IPS-11a (cell line): Measurements from ENCODE around the gene HAPLN2.
A peak's percentile ranks its signal among the peaks of the same experiment; 100 is the strongest.
"Not testable (repeated sequence)": the region's sequence is repeated elsewhere in the genome, so short reads cannot be mapped to it uniquely, and the experiment has no call there.

Source experiments
- H3K4me3 ChIP-seq: one replicate; pipeline ENCODE4 v1.5.1; 2013; ENCODE audit warnings: low read depth, low read length, control low read depth

The HAPLN2 gene

GRCh38 chr1:156618853-156619581 lies at the start of gene HAPLN2:
Gene HAPLN2 (plus strand): TSS chr1:156619415. CDS start chr1:156623491, 4,076 bp downstream.
- H3K4me3 ChIP-seq = no peak within 1 kb of the TSS

- H3K4me3 ChIP-seq = peak overlapping the region; percentile 90
These were observed 47.9 kb upstream of the HAPLN2 start for GRCh38 chr1:156571261-156571852.

GRCh38 chr1:156571919-156572662 lies 47.1 kb upstream of the HAPLN2 start, which contains the start of gene IQGAP3:
Gene IQGAP3 (minus strand): TSS chr1:156572565. CDS start chr1:156572529, 36 bp downstream.
- H3K4me3 ChIP-seq = peak within 1 kb of the TSS; percentile 90

GRCh38 chr1:156572663-156573018 lies 46.6 kb upstream of the HAPLN2 start:
- no peak overlapping the region for H3K4me3 ChIP-seq

GRCh38 chr1:156574039-156574633 lies 45.1 kb upstream of the HAPLN2 start:
- H3K4me3 ChIP-seq = no peak overlapping the region

- no peak overlapping the region for H3K4me3 ChIP-seq
These were observed 41.7 kb upstream of the HAPLN2 start for GRCh38 chr1:156577550-156577949.

- no peak overlapping the region for H3K4me3 ChIP-seq
These were observed 41.2 kb upstream of the HAPLN2 start for GRCh38 chr1:156578055-156578454.

- no peak within 1 kb of the TSS for H3K4me3 ChIP-seq
These were observed 39.7 kb upstream of the HAPLN2 start, which contains the start of gene TTC24 for GRCh38 chr1:156579472-156579871. Gene TTC24 (plus strand): TSS chr1:156579723. CDS start chr1:156581365, 1,642 bp downstream.

GRCh38 chr1:156581661-156582387 lies 37.4 kb upstream of the HAPLN2 start:
- H3K4me3 ChIP-seq = no peak overlapping the region

- no peak overlapping the region for H3K4me3 ChIP-seq
These were observed 36.7 kb upstream of the HAPLN2 start for GRCh38 chr1:156582388-156583017.

- H3K4me3 ChIP-seq = no peak overlapping the region
These were observed 35.2 kb upstream of the HAPLN2 start for GRCh38 chr1:156583821-156584622.

GRCh38 chr1:156584813-156585212 lies 34.4 kb upstream of the HAPLN2 start:
- H3K4me3 ChIP-seq = no peak overlapping the region

GRCh38 chr1:156586323-156586722 lies 32.9 kb upstream of the HAPLN2 start:
- no peak overlapping the region for H3K4me3 ChIP-seq

- no peak overlapping the region for H3K4me3 ChIP-seq
These were observed 32.2 kb upstream of the HAPLN2 start for GRCh38 chr1:156586892-156587477.

GRCh38 chr1:156587927-156588326 lies 31.3 kb upstream of the HAPLN2 start:
- H3K4me3 ChIP-seq = not testable (repeated sequence)

- H3K4me3 ChIP-seq = no peak overlapping the region
These were observed 29.7 kb upstream of the HAPLN2 start for GRCh38 chr1:156589546-156589945.

- peak overlapping the region; percentile 62 for H3K4me3 ChIP-seq
These were observed 28.7 kb upstream of the HAPLN2 start for GRCh38 chr1:156590326-156591180.

GRCh38 chr1:156591181-156591431 lies 28.1 kb upstream of the HAPLN2 start:
- peak overlapping the region; percentile 62 for H3K4me3 ChIP-seq
